ENCODE results near the gene SPI1. TPM values are rescaled to one million over a fixed set of nuclear protein-coding genes. Genes with fewer than 3 reads are reported as not detected.

SPI1 gene
- total RNA-seq, 1 donor from 2014 or later: not detected

DNA sequence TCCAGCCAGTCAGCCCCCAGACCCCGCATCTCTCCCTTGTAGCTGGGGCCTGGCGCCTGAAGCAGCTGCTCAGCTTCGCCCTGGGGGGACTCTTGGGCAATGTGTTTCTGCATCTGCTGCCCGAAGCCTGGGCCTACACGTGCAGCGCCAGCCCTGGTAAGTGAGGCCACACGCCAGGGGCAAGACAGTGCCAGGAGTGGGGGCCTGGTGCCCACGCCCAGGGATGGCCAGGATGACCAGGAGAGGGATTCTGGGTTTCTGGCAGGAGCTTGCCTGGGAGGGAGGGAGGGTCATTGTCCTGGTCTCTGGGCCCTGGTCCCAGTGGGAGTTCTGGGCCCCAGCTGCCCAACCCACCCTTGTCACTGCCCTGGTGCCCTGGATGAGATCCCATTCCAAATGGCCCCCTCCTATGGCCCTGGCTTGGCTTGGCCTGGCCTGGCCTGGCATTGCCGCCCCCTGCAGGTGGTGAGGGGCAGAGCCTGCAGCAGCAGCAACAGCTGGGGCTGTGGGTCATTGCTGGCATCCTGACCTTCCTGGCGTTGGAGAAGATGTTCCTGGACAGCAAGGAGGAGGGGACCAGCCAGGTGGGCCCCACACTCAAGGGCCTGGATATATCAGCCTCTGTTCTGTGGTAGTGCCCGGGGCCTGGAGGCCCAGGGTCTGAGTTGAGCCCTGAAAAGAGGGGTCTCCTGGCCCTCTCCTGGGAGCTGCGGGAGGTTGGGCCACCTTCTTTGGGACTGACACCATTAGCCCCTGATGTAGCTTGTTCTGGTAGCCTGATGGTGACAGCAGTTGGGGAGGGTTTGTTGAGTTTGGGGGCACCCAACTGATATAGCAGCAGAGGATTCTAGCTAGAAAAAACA is 33.8 kb upstream of the SPI1 start:
- H3K4me3 Mint-ChIP-seq: peak overlapping the region; percentile 68
- DNase-seq (ENCODE audit: low read depth, low spot score): peak; percentile 75
- H3K9me3 Mint-ChIP-seq: no peaks in the 10 kb centered on the region
- H3K27me3 Mint-ChIP-seq (ENCODE audit: low read depth): no peaks in the 10 kb centered on the region
- H3K27ac Mint-ChIP-seq (ENCODE audit: unreplicated experiment): no peak overlapping the region
- H3K4me1 Mint-ChIP-seq: peaks cover 15% of the 10 kb centered on the region
- H3K36me3 Mint-ChIP-seq (ENCODE audit: low read depth): peaks cover 6% of the 10 kb centered on the region
- TF ChIP-seq, protein P1, sequence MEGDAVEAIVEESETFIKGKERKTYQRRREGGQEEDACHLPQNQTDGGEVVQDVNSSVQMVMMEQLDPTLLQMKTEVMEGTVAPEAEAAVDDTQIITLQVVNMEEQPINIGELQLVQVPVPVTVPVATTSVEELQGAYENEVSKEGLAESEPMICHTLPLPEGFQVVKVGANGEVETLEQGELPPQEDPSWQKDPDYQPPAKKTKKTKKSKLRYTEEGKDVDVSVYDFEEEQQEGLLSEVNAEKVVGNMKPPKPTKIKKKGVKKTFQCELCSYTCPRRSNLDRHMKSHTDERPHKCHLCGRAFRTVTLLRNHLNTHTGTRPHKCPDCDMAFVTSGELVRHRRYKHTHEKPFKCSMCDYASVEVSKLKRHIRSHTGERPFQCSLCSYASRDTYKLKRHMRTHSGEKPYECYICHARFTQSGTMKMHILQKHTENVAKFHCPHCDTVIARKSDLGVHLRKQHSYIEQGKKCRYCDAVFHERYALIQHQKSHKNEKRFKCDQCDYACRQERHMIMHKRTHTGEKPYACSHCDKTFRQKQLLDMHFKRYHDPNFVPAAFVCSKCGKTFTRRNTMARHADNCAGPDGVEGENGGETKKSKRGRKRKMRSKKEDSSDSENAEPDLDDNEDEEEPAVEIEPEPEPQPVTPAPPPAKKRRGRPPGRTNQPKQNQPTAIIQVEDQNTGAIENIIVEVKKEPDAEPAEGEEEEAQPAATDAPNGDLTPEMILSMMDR (conservative IDR thresholded peaks at IDR 0.05): peak; percentile 77

DNA sequence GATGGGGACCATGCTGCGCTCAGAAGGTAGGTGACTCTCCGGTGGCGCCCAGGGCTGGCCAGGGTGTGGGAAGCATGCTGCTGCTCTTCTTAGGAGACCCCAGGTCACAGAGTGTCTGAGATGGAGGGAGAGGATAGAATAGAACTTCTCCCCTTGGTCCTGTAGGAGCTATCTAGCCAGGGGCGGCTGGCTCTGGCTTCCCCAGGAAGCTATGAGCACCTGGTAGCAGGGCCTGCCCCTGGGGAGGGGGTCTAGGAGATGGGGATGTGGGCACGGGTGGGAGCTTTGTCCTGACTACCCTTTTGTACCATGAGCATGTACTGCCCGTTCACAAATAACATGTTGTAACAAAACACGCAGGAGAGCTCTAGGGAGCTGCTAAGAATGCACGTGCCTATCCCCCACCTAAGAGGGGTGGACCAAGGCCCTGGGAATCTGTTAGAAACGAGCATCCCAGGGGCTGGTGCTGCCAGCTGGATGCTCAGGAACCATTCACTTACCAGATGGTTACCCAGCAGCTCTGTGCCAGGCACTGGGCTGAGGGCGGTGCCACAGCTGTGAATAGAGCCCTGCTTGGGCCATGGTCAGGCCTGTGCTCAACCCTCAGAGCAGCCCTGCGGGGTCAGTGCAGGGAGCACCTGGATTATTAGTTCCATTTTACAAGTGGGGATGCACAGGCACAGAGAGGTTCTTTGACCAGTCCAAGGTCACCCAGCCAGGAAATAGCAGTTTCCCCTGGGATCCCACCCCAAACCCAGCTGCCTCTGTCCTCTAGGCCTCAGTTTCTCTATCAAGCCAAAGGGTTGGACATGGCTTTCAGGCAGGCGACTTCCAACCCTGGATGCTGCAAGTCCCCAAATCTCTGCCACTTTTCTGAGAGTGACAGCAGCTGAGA is 32.3 kb upstream of the SPI1 start:
- Mint-ChIP-seq H3K4me3 (peak overlapping the region; percentile 68), H3K27me3 (ENCODE audit: low read depth) (no peaks in the 10 kb centered on the region), H3K9me3 (no peaks in the 10 kb centered on the region), H3K4me1 (peaks cover 19% of the 10 kb centered on the region), H3K36me3 (ENCODE audit: low read depth) (peaks cover 3% of the 10 kb centered on the region), H3K27ac (ENCODE audit: unreplicated experiment) (no peak overlapping the region)
- DNase-seq (ENCODE audit: low read depth, low spot score): no peak
- TF ChIP-seq, protein P1 (conservative IDR thresholded peaks at IDR 0.05): no peak

DNA sequence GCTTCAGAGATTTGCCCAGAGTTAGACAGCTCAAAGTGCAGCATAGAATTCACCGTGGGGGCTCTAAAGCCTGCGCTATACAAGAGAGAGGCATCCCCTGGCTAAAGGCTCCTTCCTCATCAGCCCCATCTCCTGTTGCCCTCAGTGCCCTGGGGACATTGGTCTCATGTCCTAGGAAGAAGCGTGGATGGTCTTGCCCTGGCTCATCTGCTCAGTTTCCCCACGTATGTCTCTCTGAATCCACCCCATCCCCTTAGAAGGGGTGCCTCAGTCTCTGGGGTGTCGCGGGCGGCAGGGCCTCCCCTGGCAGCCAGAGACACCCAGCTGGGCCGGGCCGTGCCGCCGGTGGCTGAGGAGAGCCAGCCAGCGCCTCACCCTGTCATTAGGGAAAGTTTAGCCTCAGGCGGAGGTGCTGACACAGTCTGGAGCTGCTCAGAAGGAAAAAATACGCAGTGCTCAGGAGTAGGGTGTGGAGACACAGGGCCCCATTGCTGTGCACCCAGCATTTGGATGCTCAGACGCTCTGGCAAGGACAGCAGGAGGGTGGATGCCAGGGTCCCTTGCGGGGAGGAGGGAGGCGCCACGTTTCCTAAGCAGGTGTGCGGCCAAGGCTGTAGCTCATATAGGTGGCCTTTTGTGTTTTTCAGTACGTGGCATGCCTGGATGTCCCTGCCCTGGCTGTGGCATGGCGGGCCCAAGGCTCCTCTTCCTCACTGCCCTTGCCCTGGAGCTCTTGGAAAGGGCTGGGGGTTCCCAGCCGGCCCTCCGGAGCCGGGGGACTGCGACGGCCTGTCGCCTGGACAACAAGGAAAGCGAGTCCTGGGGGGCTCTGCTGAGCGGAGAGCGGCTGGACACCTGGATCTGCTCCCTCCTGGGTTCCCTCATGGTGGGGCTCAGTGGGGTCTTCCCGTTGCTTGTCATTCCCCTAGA is 31.4 kb upstream of the SPI1 start:
- Mint-ChIP-seq H3K27me3 (ENCODE audit: low read depth) (no peaks in the 10 kb centered on the region), H3K9me3 (no peaks in the 10 kb centered on the region), H3K4me1 (peaks cover 19% of the 10 kb centered on the region), H3K36me3 (ENCODE audit: low read depth) (peaks cover 3% of the 10 kb centered on the region), H3K4me3 (peak overlapping the region; percentile 91), H3K27ac (ENCODE audit: unreplicated experiment) (no peak overlapping the region)
- TF ChIP-seq, protein P1 (conservative IDR thresholded peaks at IDR 0.05): no peak
- DNase-seq (ENCODE audit: low read depth, low spot score): no peak

DNA sequence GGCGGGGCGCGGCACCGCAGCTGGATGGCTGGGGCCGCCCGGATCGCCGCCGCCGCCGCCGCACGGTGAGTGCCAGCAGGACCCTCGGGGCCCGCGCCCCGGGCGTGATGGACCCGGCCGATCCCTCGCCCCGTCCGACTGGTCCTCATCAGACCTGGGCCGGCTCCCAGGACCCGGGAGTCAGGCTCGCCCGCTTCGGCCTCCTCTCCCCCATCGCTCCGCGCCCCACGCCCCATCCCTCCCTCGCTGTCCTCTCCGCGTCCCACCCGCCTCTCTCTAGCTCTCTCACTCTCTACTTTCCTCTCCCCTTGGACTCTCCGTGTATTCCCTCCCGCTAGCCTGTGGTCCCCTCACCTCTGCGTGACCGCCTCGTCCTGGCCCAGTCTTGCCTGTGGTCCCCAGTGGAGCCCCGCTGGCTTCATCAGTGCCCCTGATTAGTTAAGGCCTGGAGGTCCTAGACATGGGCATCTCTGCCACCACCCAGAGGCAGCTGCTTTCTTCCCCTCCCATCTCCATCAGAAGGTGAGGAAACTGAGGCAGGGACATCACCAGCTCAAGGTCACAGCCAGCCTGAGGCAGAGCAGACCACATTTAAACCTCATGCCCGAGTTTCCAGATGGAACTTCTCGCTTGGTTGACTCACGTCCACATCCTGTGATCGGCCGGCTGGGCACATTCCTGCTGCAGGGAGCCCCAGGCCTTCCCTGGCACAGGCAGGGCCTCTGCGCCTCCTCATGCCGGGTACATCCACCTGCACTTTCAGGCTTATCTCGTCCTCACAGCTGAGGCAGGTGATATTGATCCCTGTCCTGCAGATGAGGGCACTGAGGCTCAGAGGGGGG is 30.5 kb upstream of the SPI1 start:
- Mint-ChIP-seq H3K27ac (ENCODE audit: unreplicated experiment) (peak overlapping the region; percentile 92), H3K36me3 (ENCODE audit: low read depth) (no peaks in the 10 kb centered on the region), H3K27me3 (ENCODE audit: low read depth) (no peaks in the 10 kb centered on the region), H3K4me1 (peaks cover 19% of the 10 kb centered on the region), H3K4me3 (peak overlapping the region; percentile 91), H3K9me3 (no peaks in the 10 kb centered on the region)
- TF ChIP-seq, protein P1 (conservative IDR thresholded peaks at IDR 0.05): no peak
- no peak for DNase-seq (ENCODE audit: low read depth, low spot score)
